SK-N-SH treated with all-trans-retinoic acid at 6 μM for 48 hours (cell line): Measurements from ENCODE around the gene TGFBR2.

Source experiments
- ARNTL ChIP-seq: fragments of 450-650 bp; formaldehyde crosslinking; IDR thresholded peaks from 2 replicates; pipeline ENCODE4 v1.5.0; 2020; ENCODE audit warnings: low read depth, mild to moderate bottlenecking, moderate library complexity, borderline replicate concordance
- RARB ChIP-seq: fragments of 250-450 bp; sonication (Bioruptor Pico); IDR thresholded peaks from 2 replicates; pipeline ENCODE4 v1.8.0; 2021; ENCODE audit warnings: mild to moderate bottlenecking, moderate library complexity
- SNAI2 ChIP-seq: fragments of 250-450 bp; sonication (Bioruptor Pico); IDR thresholded peaks from 2 replicates; pipeline ENCODE4 v1.5.0; 2020; ENCODE audit warnings: mild to moderate bottlenecking, moderate library complexity
- TOX ChIP-seq: fragments of 250-450 bp; sonication (Bioruptor Pico); IDR thresholded peaks from 2 replicates; pipeline ENCODE4 v1.8.0; 2021; ENCODE audit warnings: mild to moderate bottlenecking, moderate library complexity, borderline replicate concordance
- TF ChIP-seq, protein P1 (sequence below): fragments of 250-450 bp; sonication (Bioruptor Pico); IDR thresholded peaks from 2 replicates; pipeline ENCODE4 v1.5.0; 2020; ENCODE audit warnings: mild to moderate bottlenecking, moderate library complexity
- TF ChIP-seq, protein P2 (sequence below): fragments of 250-450 bp; sonication (Bioruptor Pico); IDR thresholded peaks from 2 replicates; pipeline ENCODE4 v1.5.1; 2020; ENCODE audit warnings: low read depth, mild to moderate bottlenecking, moderate library complexity
- TF ChIP-seq, protein P3 (sequence below): fragments of 250-450 bp; sonication (Bioruptor Pico); IDR thresholded peaks from 2 replicates; pipeline ENCODE4 v1.8.0; 2020; ENCODE audit warnings: mild to moderate bottlenecking, moderate library complexity, borderline replicate concordance
- TF ChIP-seq, protein P4 (sequence below): fragments of 250-450 bp; sonication (Bioruptor Pico); IDR thresholded peaks from 2 replicates; pipeline ENCODE4 v1.5.1; 2021; ENCODE audit warnings: mild to moderate bottlenecking, moderate library complexity

DNA sequence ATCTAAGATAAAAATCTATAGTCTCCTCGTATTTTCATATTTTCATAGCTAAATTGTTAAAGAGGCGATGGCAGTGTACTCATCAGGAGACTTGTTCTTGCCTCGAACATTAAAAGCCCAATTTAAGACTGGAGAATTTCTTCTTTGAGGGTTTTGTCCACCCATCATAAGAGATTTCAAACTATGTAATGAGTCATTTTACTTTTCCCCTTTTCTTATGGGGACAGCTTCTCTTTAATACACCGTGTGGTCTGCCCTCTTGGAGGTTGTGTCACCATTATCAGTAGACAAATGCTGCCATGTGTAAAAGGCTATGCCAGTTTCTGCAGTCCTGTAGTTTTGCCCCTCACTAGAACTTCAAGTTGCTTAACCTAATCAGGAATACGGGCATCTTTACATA, 16.9 kb downstream of the TGFBR2 start:
- TF ChIP-seq TOX (CRISPR knock-in tag), result no peak
- no peak for TF ChIP-seq SNAI2 (CRISPR knock-in tag)
- TF ChIP-seq, protein P1, sequence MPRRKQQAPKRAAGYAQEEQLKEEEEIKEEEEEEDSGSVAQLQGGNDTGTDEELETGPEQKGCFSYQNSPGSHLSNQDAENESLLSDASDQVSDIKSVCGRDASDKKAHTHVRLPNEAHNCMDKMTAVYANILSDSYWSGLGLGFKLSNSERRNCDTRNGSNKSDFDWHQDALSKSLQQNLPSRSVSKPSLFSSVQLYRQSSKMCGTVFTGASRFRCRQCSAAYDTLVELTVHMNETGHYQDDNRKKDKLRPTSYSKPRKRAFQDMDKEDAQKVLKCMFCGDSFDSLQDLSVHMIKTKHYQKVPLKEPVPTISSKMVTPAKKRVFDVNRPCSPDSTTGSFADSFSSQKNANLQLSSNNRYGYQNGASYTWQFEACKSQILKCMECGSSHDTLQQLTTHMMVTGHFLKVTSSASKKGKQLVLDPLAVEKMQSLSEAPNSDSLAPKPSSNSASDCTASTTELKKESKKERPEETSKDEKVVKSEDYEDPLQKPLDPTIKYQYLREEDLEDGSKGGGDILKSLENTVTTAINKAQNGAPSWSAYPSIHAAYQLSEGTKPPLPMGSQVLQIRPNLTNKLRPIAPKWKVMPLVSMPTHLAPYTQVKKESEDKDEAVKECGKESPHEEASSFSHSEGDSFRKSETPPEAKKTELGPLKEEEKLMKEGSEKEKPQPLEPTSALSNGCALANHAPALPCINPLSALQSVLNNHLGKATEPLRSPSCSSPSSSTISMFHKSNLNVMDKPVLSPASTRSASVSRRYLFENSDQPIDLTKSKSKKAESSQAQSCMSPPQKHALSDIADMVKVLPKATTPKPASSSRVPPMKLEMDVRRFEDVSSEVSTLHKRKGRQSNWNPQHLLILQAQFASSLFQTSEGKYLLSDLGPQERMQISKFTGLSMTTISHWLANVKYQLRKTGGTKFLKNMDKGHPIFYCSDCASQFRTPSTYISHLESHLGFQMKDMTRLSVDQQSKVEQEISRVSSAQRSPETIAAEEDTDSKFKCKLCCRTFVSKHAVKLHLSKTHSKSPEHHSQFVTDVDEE (CRISPR knock-in tag), result no peak
- TF ChIP-seq, protein P2, sequence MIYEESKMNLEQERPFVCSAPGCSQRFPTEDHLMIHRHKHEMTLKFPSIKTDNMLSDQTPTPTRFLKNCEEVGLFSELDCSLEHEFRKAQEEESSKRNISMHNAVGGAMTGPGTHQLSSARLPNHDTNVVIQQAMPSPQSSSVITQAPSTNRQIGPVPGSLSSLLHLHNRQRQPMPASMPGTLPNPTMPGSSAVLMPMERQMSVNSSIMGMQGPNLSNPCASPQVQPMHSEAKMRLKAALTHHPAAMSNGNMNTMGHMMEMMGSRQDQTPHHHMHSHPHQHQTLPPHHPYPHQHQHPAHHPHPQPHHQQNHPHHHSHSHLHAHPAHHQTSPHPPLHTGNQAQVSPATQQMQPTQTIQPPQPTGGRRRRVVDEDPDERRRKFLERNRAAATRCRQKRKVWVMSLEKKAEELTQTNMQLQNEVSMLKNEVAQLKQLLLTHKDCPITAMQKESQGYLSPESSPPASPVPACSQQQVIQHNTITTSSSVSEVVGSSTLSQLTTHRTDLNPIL, result no peak
- TF ChIP-seq, protein P3, sequence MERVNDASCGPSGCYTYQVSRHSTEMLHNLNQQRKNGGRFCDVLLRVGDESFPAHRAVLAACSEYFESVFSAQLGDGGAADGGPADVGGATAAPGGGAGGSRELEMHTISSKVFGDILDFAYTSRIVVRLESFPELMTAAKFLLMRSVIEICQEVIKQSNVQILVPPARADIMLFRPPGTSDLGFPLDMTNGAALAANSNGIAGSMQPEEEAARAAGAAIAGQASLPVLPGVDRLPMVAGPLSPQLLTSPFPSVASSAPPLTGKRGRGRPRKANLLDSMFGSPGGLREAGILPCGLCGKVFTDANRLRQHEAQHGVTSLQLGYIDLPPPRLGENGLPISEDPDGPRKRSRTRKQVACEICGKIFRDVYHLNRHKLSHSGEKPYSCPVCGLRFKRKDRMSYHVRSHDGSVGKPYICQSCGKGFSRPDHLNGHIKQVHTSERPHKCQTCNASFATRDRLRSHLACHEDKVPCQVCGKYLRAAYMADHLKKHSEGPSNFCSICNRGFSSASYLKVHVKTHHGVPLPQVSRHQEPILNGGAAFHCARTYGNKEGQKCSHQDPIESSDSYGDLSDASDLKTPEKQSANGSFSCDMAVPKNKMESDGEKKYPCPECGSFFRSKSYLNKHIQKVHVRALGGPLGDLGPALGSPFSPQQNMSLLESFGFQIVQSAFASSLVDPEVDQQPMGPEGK (CRISPR knock-in tag), result no peak
- no peak for TF ChIP-seq ARNTL
- TF ChIP-seq, protein P4, sequence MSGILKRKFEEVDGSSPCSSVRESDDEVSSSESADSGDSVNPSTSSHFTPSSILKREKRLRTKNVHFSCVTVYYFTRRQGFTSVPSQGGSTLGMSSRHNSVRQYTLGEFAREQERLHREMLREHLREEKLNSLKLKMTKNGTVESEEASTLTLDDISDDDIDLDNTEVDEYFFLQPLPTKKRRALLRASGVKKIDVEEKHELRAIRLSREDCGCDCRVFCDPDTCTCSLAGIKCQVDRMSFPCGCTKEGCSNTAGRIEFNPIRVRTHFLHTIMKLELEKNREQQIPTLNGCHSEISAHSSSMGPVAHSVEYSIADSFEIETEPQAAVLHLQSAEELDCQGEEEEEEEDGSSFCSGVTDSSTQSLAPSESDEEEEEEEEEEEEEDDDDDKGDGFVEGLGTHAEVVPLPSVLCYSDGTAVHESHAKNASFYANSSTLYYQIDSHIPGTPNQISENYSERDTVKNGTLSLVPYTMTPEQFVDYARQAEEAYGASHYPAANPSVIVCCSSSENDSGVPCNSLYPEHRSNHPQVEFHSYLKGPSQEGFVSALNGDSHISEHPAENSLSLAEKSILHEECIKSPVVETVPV (CRISPR knock-in tag), result no peak
- no peak for TF ChIP-seq RARB (CRISPR knock-in tag)
